GM20431 (cell line): ENCODE results near the gene FAM229A.
"Not testable (repeated sequence)": the region's sequence is repeated elsewhere in the genome, so short reads cannot be mapped to it uniquely, and the experiment has no call there.

ENCODE experiments used
- in situ Hi-C: fragments of 300-500 bp; cut with MseI, MboI; formaldehyde crosslinking; loops from one replicate; pipeline ENCODE4 v1.15.0; 2020; ENCODE audit warnings: low sequenced_read_pairs; ENCODE audit not compliant: unreplicated experiment

FAM229A gene

GRCh38 chr1:32380057-32380456 is 17.8 kb upstream of the FAM229A start:
- in situ Hi-C loops: no loop called here

DNA sequence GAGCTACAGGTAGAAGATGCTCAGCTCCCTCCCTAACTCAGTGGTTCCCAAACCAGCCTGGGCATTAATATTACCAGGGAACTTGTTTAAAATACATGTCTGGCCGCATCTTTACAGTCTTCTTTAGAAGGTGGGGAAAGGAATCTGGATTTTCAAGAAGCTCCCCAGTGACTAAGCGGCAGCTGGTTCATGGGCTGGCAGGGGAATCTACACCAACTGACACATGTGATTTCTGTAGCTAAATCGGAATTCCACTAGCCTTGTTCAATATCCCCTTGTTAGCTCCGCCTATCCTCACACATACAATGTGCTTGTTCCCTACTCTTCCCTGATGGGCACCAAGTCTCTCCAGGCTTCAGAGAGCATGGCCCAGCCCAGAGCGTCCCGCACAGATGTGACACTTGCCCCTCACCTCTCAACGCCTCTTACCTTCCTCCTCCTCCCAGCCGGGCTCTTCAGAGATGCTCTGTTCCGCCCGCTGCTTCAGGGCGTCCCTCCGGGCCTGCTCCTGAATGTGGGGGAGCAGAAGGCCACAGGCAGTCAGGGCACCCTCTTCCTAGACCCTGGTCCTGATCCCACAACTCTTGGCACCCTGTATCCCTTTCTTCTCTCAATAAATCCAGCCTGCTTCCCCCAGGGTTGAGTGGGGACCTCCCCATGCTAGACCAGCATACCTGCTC is 15.4 kb upstream of the FAM229A start:
- in situ Hi-C loops: no loop called here

DNA sequence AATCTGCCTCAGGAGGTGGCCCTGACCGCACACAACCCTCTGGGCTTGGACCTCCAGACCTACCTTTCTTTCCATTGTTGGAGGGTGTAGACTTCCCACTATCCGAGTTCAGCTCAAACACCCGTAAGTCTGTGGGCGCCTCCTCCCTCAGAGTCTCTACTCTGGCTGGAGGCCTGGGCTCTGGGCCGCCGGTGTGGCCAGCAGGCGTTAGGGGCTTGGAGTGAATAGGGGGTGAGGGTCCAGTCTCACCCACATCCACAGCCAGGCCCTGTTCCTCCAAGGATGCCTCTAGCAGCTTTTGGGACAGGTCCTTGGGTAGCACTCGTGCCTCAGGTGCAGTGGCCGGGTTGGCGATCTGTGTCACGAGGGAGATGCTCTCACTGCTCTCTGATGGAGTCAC is 13.9 kb upstream of the FAM229A start:
- in situ Hi-C loops: no loop called here

GRCh38 chr1:32373996-32374592 is 11.8 kb upstream of the FAM229A start:
- in situ Hi-C loops: no loop called here

- in situ Hi-C loops: no loop called here
Measured at GRCh38 chr1:32372149-32372756, 10.0 kb upstream of the FAM229A start.

- in situ Hi-C loops: no loop called here
Measured at GRCh38 chr1:32367912-32368635, 5.8 kb upstream of the FAM229A start.

DNA sequence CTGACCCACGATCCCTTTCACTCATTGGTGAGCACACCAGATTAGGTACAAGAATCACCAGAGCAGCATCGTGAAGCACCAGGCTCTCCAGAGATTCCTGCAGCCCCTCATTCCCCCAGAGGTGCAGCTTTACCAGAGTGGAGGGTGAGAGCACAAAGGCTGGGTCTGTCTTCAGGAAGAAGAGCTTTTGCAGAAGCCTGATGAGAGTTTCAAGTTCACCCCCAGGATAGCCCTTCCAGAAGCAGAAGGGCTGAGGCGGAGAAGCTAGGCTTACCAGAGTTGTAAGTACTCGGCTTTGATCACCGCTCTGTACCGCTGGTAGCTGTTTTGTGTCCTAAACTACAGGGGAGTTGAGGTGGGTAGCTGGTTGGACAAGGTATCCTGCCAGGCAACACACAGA is 3.2 kb upstream of the FAM229A start:
- in situ Hi-C loops: no loop called here

- in situ Hi-C loops: no loop called here
Measured at GRCh38 chr1:32364836-32365235, 2.6 kb upstream of the FAM229A start.

- in situ Hi-C loops: no loop called here
Measured at GRCh38 chr1:32363713-32364112, 1.4 kb upstream of the FAM229A start.

GRCh38 chr1:32361674-32362473 is 411 bp downstream of the FAM229A start:
- in situ Hi-C loops: no loop called here

DNA sequence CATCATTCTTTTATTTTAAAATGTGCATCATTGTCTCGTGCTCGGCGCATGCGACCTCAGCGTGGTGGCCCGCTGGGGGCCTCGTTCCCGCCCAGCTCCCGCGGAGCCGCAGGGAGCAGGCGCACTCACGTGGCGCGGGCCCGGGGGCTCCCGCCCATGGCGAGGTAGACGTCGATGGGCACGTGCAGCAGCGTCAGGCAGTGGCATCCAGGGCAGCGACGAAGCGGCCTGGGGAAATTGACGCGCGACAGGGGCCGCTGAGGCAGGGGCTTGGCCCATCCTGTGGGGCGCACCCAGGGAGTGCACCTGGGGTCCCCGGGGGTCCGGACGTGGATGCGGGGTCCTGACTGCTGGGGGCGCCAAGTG is 994 bp downstream of the FAM229A start:
- in situ Hi-C loops: no loop called here

GRCh38 chr1:32358435-32358834 is 3.9 kb downstream of the FAM229A start:
- in situ Hi-C loops: no loop called here

DNA sequence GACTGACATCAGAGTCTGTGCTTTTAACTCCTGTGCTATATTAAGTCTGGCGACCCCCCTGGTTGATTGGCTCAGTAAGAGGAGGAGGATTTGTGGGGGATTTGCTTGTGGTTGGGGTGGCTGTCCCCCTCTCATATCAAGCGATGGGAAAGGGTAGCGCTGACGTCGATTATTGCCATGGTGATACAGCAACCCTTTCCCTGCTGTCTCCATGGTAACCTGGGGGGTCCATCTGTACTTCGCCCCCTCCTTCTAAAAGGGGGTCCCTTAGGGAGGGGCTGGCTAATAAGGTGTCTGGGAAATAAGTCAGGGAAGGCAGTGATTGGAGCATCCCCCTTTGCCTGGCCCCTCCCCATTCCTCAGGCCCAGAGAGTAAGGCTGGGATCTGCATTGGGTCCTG is 4.7 kb downstream of the FAM229A start:
- in situ Hi-C loops: no loop called here

DNA sequence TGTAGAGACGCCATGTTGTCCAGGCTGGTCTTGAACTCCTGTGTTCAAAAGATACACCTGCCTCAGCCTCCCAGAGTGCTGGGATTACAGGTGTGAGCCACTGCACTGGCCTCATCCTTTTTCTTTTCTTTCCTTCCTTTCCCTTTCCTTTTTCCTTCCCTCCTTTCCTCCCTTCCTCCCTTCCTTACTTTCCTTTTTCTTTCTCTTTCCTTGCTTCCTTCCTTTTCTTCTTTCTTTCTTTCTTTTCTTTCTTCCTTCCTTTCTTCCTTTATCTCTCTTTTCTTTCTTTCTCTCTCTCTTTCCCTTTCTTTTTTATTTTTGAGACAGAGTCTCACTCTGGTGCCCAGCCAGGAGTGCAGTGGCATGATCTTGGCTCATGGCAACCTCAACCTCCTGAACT is 5.8 kb downstream of the FAM229A start:
- in situ Hi-C loops: no loop called here

DNA sequence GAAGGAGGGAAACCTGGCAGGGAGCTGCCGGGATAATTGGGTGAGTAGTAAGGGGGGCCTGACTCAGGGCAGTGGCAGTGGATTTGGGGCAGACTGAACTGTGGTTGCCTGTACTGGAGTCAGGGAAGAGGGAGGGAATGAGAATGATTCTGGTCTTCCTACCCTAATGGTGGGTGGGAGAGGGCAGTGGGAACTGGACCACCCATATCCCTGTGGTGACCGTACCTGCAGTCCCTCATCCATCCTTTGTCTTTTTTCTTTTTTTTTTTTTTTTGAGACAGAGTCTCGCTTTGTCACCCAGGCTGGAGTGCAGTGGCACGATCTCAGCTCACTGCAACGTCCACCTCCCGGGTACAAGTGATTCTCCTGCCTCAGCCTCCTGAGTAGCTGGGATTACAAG is 6.5 kb downstream of the FAM229A start:
- in situ Hi-C loops: not testable (repeated sequence)

GRCh38 chr1:32353886-32354570 is 8.3 kb downstream of the FAM229A start:
- in situ Hi-C loops: no loop called here

GRCh38 chr1:32353431-32353830 is 8.9 kb downstream of the FAM229A start:
- in situ Hi-C loops: no loop called here

DNA sequence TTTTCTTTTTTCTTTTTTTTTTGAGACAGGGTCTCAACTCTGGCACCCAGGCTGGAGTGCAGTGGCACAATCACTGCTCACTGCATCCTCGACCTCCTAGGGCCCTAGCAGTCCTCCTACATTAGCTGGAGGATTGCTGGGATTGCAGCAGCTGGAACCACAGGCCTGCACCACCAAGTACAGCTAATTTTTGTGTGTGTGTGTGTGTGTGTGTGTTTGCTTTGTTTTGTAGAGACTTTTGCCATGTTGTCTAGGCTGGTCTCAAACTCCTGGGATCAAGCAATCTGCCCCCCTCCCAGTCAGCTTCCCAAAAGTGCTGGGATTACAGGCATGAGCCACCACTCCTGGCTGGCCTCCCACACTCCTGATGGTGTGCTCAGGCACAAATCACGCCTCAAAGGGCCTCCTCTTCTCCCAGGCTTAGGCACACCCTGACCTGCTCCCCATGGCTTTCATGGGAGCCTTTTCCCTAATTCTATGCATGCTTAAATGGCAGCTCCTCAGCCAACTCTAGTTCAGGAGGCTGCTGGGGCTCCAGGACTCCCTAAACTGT is 9.4 kb downstream of the FAM229A start:
- in situ Hi-C loops: no loop called here

GRCh38 chr1:32352239-32352745 is 10.0 kb downstream of the FAM229A start:
- in situ Hi-C loops: no loop called here
